Gastroesophageal sphincter (tissue), 3 donors: Measurements from ENCODE around the gene MACROH2A1.

ENCODE experiments used
- CTCF ChIP-seq, 4 experiments: fragments of 200-600 bp in 2 of 4; fragments of 450-650 bp in 2 of 4; sonication (generic) in 1 of 4; IDR thresholded peaks; one replicate each; pipeline ENCODE4 v1.5.1; 2017 to 2019; ENCODE audit warnings: antibody characterized with exemption in 4 of 4, mild to moderate bottlenecking in 2 of 4, moderate library complexity in 2 of 4
- EP300 ChIP-seq: sonication (generic); formaldehyde crosslinking; IDR thresholded peaks from one replicate; pipeline ENCODE4 v1.6.1; 2017; ENCODE audit warnings: antibody characterized with exemption, mild to moderate bottlenecking
- POLR2A ChIP-seq, 2 donors: fragments of 450-650 bp; IDR thresholded peaks; one replicate each; pipeline ENCODE4 v1.6.1; 2017; ENCODE audit warnings: antibody characterized with exemption in 2 of 2, mild to moderate bottlenecking in 2 of 2, moderate library complexity in 1 of 2
- POLR2AphosphoS5 ChIP-seq: sonication (generic); formaldehyde crosslinking; IDR thresholded peaks from one replicate; pipeline ENCODE4 v1.6.1; 2017; ENCODE audit warnings: antibody characterized with exemption

GRCh38 chr5:135393229-135393628 is 5.8 kb downstream of the MACROH2A1 start:
- TF ChIP-seq CTCF (IDR thresholded peaks at IDR 0.05) = no peak
- TF ChIP-seq POLR2A (IDR thresholded peaks at IDR 0.05) = no peak
- TF ChIP-seq EP300 = no peak
- TF ChIP-seq POLR2AphosphoS5 = no peak
